NCI-H748 treated with DMSO at 0.1 percent for 48 hours (cell line): ENCODE results near the gene ZFTA.

Experiments used
- DNase-seq: peaks from one replicate; lab custom pipeline; 2025; lab: John Stamatoyannopoulos, UW

ZFTA gene

DNA sequence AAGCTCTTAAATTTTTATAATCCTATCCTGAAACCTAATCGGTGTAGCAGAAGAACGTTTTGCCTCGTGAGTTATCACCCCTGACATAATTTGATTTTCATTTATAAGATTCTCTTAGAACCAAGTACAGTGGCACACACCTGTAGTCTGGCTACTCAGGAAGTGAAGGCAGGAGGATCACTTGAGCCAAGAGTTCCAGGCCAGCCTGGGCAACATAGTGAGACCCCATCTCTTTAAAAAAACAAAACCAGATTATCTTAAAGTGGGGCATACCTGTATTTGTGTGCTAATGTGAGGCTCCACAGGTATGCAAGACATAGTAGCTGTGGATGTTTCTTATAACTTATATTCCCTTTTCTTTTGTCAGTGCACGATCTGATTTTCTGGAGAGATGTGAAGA lies 19.0 kb downstream of the ZFTA start:
- DNase-seq = no peak

DNA sequence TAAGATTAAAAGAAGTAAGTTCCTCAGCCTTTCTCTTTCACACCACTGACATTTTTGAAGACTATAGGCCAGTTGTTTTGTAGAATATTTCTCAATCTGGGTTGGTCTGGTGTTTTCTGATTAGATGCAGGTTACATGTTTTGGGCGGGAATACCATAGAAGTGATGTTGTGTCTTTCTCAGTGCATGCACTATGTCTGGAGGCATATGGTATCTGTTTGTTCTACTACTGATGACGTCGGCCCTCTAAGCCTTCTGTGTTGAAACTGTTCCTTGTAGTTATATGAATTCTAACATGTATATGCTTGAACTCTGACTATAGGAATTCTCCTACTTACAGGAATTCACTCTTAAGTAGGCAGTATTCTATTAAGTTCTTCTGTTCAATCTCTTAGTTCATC lies 21.6 kb downstream of the ZFTA start:
- DNase-seq = no peak

DNA sequence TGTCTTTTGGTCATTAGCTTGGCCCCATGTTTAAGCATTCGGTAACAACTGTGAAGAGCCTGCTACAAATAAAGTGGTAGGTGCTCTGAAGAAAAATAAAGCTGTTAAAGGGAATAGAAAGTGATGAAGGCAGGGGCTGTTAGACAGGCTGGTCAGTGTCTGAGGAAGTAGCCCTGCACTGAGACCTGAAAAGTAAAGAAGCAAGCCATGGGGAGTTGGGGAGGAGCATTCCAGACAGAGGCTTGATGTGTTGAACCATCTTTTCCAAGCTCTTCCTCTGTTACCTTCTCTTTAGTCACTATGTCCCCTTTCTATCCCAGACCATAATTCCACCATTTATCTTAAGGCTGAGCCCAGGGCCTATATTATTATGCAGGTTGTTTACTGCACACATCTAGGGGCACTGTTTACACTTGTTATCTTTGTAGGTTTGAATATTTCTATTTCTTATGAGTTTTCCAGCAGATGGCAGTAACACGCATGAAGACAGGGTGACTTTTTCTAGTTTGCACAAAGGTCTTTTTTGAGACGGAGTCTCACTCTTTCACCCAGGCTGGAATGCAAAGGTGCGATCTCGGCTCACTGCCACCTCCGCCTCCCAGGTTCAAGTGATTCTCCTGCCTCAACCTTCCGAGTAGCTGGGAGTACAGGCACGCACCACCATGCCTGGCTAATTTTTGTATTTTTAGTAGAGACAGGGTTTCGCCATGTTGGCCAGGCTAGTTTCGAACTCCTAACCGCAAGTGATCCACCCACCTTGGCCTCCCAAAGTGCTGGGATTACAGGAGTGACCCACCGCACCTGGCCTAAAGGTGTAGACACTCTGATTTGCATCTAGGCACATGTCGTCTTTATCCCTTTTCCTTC lies 23.0 kb downstream of the ZFTA start:
- DNase-seq = no peak

DNA sequence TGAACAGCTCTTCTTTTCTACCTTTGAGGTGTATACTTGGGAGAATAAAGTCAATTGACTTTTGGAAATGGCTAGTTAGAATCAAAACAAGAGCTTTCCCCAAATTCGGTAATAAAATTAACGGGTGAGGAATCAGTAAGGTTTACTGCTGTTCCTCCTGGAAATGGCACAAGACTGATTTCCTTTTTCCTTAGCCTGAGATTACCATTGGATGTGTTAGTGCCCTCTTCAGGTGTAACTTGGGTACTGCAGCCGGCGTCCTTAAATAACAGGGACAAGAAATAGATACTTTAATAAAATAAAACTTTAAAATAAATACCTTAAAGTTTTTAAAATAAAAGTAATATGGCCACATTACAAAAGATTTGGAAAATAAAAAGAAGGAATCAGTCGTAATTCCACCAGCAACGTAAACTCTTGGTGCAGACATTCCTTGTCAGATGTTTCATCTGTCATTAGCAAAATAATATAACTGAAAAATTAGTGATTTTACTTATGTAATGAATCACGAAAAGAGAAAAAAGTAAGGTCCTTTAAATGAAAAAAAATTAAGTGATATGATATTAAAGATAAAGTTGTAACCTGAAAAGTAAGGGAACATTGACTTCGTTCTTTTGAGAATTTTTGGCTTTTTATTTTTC lies 29.7 kb downstream of the ZFTA start:
- DNase-seq = peak; percentile 78

DNA sequence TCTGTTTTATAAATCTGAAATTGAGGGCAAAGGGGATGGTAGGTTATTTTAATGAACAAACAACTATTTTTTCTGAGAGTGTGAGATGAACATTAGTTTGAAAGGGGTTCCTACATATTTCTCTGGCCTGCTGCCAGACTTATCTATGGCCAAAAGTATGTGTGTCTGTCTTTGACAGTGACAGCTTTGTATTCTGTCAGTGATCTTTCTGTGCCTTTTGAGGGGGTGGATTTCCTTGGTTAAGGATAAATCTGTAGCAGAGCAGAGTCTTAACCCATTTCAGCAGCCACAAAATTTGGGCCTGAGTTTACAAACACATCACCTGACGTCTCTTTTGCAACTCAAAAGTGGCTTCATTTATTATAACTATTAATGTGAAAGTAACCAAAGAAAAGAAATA lies 30.9 kb downstream of the ZFTA start:
- DNase-seq = no peak

DNA sequence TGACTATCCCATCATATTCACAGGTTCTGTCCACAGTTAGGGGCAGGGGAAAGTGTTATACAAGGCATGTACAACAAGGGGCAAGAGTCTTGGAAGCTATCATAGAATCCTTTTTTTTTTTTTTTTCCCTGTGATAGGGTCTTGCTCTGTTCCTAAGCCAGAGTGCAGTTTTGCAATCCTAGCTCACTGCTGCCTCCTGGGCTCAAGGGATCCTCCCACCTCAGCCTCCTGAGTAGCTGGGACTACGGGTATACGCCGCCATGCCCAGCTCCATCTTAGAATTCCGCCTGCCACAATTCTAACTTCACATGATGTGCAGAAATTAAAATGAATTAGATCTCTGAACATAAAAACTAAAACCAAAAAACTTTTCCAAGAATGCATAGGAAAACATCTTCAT lies 31.7 kb downstream of the ZFTA start:
- DNase-seq = no peak

DNA sequence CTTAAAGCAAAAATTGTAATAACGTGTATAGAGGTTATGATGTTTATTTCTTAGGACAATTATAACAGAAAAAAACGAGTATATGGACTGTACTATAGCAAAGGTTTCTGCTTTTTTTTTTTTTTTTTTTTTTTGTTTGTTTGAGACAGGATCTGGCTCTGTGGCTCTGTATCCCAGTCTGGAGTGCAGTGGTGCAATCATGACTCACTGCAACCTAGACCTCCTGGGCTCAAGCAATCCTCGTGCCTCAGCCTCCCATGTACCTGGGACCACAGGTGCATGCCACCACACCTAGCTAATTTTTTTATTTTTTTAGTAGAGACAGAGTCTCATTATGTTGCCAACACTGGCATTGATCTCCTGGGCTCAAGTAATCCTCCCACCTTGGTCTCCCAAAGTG lies 39.2 kb downstream of the ZFTA start:
- DNase-seq = no peak

DNA sequence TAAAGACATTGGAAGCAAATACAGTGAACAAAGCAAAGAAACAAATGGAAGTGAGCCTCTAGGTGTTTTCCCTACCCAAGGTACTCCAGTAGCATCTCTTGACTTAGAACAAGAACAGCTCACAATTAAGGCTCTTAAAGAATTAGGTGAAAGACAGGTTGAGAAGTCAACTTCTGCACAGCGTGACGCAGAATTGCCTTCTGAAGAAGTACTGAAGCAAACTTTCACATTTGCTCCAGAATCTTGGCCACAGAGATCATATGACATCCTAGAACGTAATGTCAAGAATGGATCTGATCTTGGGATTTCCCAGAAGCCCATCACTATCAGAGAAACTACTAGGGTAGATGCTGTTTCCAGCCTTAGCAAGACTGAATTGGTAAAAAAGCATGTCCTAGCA lies 48.0 kb downstream of the ZFTA start:
- no peak for DNase-seq

DNA sequence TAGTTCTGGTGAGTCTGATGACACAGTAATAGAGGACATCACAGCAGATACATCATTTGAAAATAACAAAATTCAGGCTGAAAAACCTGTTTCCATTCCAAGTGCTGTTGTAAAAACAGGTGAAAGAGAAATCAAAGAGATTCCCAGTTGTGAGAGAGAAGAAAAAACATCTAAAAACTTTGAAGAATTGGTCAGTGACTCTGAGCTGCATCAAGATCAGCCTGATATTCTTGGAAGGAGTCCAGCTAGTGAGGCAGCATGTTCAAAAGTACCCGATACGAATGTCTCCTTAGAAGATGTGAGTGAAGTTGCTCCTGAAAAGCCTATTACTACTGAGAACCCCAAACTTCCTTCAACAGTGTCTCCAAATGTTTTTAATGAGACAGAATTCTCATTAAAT lies 48.6 kb downstream of the ZFTA start:
- no peak for DNase-seq

DNA sequence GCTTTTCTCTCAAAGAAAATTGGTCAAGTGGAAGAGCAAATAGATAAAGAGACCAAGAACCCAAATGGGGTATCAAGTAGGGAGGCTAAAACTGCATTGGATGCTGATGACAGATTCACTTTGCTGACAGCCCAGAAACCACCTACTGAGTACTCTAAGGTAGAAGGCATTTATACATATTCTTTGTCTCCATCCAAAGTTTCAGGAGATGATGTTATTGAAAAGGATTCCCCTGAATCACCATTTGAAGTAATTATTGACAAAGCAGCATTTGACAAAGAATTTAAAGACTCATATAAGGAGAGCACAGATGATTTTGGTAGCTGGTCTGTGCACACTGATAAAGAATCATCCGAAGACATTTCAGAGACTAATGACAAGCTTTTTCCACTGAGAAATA lies 49.6 kb downstream of the ZFTA start:
- DNase-seq = no peak
